Kidney (tissue), 14 donors: Measurements from ENCODE around the gene TTC29. TPM values are rescaled to one million over a fixed set of nuclear protein-coding genes. Genes with fewer than 3 reads are reported as not detected.

Experiments
- DNase-seq, 5 donors: peaks; one replicate each; pipeline ENCODE4 v3.0.0-alpha.2; 2013 to 2020
- FAIRE-seq: peaks from 2 replicates; lab custom pipeline; 2012; peaks lifted over from hg19 to GRCh38; lab: Jason Lieb, UNC
- H3K27ac ChIP-seq, 2 donors: one replicate each; pipeline ENCODE4 v1.7.0; 2013; ENCODE audit warnings: low read depth in 2 of 2, low read length in 2 of 2, inconsistent platforms in 1 of 2
- H3K27me3 ChIP-seq: one replicate; pipeline ENCODE4 v1.7.1; 2013; ENCODE audit warnings: low read length, inconsistent platforms; ENCODE audit not compliant: control insufficient read depth, insufficient read depth
- H3K36me3 ChIP-seq, 3 donors: one replicate each; pipeline versions ENCODE4 v1.7.0 to v1.7.1; 2013; ENCODE audit warnings: low read length in 3 of 3, control low read depth in 1 of 3, inconsistent platforms in 1 of 3; ENCODE audit not compliant: insufficient read depth in 3 of 3, control insufficient read depth in 2 of 3
- H3K4me1 ChIP-seq, 3 donors: one replicate each; pipeline versions ENCODE4 v1.7.0 to v1.7.1; 2013; ENCODE audit warnings: low read length in 3 of 3, inconsistent platforms in 1 of 3, low read depth in 1 of 3; ENCODE audit not compliant: control insufficient read depth in 2 of 3, insufficient read depth in 2 of 3
- H3K4me3 ChIP-seq, 3 donors: one replicate each; pipeline versions ENCODE4 v1.7.0 to v1.8.1; 2013; ENCODE audit warnings: low read length in 3 of 3, control low read depth in 1 of 3, inconsistent platforms in 1 of 3
- H3K9ac ChIP-seq, 3 donors: one replicate each; pipeline versions ENCODE4 v1.7.0 to v1.7.1; 2013; ENCODE audit warnings: low read length in 3 of 3, control low read depth in 1 of 3, inconsistent platforms in 1 of 3
- H3K9me3 ChIP-seq, 3 donors: one replicate each; pipeline versions ENCODE4 v1.7.0 to v1.7.1; 2013; ENCODE audit warnings: low read length in 3 of 3, control low read depth in 1 of 3, inconsistent platforms in 1 of 3; ENCODE audit not compliant: control insufficient read depth in 2 of 3, insufficient read depth in 1 of 3
- intact Hi-C: fragments of 100-400 bp; cut with DNase I; formaldehyde crosslinking; loops from one replicate; pipeline ENCODE4 v1.11.1; 2022
- polyA plus RNA-seq: library from polyadenylated mRNA; stranded (reverse); fragments of 350-450 nt; fragmentation: Illumina TruSeq; extraction: RNeasy Lipid Tissue Mini Kit (QIAGEN cat#74804); gene quantifications from one replicate; pipeline ENCODE4 v1.2.3, GENCODE V29; 2014; ENCODE audit warnings: low read depth, low replicate concordance; ENCODE audit not compliant: insufficient read depth
- total RNA-seq: library from RNA; stranded (reverse); fragmentation: NEBNext Ultra II Directional; extraction: Animal tissue kit (Norgen Biotek cat#: 25700); gene quantifications from one replicate; pipeline ENCODE4 v1.2.1, GENCODE V29; 2021
- TF ChIP-seq, protein P1 (sequence below): IDR thresholded peaks from 3 replicates; pipeline ENCODE4 v1.5.1; 2012; ENCODE audit warnings: mild to moderate bottlenecking, moderate library complexity, borderline replicate concordance; ENCODE audit not compliant: insufficient read depth; ENCODE audit errors: extremely low read depth
- donor health status: control.
- donor health status: control.
- donor health status: control.
- donor health status: control.
- donor health status: control.
- donor health status: DM: yes; HTN: yes; CAD: no.
- donor health status: Normal renal cell carcinoma (clear cell type).

TTC29 gene
- total and polyA plus RNA-seq, 2 donors from 2014 or later, result 0.28 to 0.82 TPM

DNA sequence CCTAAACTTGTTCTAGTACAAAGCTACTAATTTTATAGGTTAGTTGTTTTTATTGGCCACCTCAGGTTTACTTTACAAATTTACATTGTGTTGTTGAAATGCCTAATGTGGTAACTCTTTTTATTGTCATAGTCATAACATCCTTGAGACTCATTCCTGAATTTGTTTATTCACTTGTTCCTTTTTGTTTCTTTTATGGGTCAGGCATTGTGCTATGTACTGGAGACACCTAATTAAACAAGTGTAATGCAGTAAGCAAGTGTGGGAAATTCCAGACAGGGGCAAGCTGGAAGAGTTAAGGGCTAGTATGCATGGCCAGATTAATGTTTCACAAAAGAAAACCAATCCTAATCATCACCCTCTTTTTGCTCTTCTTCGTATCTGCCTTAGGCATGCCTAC lies 30.5 kb upstream of the TTC29 start:
- no peaks in the 10 kb centered on the region for H3K27me3 ChIP-seq
- H3K4me3 ChIP-seq, result no peak overlapping the region
- DNase-seq, result peak in 2 of 5 donors; percentile 15 to 37
- no peaks in the 10 kb centered on the region for H3K36me3 ChIP-seq
- no peak overlapping the region for H3K27ac ChIP-seq
- H3K4me1 ChIP-seq, result no peaks in the 10 kb centered on the region
- TF ChIP-seq, protein P1, sequence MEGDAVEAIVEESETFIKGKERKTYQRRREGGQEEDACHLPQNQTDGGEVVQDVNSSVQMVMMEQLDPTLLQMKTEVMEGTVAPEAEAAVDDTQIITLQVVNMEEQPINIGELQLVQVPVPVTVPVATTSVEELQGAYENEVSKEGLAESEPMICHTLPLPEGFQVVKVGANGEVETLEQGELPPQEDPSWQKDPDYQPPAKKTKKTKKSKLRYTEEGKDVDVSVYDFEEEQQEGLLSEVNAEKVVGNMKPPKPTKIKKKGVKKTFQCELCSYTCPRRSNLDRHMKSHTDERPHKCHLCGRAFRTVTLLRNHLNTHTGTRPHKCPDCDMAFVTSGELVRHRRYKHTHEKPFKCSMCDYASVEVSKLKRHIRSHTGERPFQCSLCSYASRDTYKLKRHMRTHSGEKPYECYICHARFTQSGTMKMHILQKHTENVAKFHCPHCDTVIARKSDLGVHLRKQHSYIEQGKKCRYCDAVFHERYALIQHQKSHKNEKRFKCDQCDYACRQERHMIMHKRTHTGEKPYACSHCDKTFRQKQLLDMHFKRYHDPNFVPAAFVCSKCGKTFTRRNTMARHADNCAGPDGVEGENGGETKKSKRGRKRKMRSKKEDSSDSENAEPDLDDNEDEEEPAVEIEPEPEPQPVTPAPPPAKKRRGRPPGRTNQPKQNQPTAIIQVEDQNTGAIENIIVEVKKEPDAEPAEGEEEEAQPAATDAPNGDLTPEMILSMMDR, result no peak
- intact Hi-C loops, result no loop called here
- no peak overlapping the region for H3K9ac ChIP-seq
- no peak for FAIRE-seq
- no peaks in the 10 kb centered on the region for H3K9me3 ChIP-seq

DNA sequence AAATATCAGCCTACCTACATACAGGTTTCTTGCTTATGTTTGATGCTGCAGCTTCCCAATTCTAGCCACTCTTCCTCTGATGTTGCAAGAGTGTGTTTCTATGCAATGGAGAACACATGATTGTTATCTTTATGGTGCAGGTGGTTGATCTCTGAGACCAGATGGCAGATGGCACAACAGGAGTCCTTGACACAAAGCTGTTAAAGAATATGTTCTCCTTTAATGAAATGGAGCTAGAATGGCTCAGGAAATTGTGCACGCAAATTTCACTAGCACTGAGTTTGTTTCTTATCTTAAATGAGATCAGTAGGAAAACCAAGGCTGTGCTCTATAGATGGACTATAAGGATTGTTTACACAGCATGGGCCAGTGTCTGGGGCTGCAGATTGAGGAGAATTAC lies 29.9 kb upstream of the TTC29 start:
- DNase-seq, result peak in 2 of 5 donors; percentile 4 to 9
- TF ChIP-seq, protein P1, result no peak
- no peak for FAIRE-seq

DNA sequence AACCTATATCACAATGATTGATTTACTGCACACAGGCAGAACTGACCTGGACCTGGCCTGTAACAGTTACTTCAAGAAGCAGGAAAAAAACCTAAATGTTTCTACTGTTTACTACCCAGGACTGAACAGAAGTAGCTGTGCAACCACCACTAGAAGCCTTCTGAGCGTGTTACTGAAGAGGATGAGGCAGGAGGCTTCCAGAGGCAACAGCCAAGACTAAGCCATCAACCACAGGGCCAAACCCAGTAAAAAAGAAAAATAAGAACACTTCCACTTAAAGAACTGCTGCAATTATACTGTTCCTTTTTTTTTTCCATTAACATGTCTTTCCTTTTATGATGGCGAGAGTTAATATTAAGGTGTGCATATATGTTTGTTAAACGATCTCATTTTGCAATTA lies 29.4 kb upstream of the TTC29 start:
- Histone ChIP-seq H3K27ac (no peak overlapping the region), H3K27me3 (no peaks in the 10 kb centered on the region), H3K4me3 (no peak overlapping the region), H3K4me1 (no peaks in the 10 kb centered on the region), H3K36me3 (no peaks in the 10 kb centered on the region), H3K9me3 (no peaks in the 10 kb centered on the region), H3K9ac (no peak overlapping the region)
- FAIRE-seq, result no peak
- TF ChIP-seq, protein P1, result no peak
- intact Hi-C loops, result no loop called here
- no peak for DNase-seq

More for the DNA sequence above, 29.9 kb upstream of the TTC29 start:
- Histone ChIP-seq H3K4me3 (no peak overlapping the region), H3K27me3 (no peaks in the 10 kb centered on the region), H3K36me3 (no peaks in the 10 kb centered on the region), H3K4me1 (no peaks in the 10 kb centered on the region), H3K9me3 (no peaks in the 10 kb centered on the region), H3K9ac (no peak overlapping the region), H3K27ac (no peak overlapping the region)
- intact Hi-C loops, result no loop called here

DNA sequence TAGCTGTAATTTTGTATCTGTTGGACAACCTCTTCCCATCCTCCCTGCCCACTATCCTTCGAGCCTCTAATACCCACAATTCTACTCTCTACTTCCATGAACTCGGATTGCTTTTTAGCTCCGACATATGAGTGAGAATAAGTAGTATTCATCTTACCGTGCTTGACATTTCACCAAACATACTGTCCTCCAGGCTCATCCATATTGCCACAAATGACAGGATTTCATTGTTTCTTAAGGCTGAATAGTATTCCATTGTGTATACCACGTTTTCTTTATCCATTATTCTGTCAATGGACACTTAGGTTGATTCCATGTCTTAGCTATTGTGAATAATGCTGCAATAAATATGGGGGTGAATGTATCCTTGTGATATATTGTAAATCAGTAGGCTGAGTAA lies 26.4 kb upstream of the TTC29 start:
- no peak for FAIRE-seq
- no peaks in the 10 kb centered on the region for H3K9me3 ChIP-seq
- no peak overlapping the region for H3K9ac ChIP-seq
- H3K4me1 ChIP-seq, result no peaks in the 10 kb centered on the region
- no peaks in the 10 kb centered on the region for H3K36me3 ChIP-seq
- H3K4me3 ChIP-seq, result no peak overlapping the region
- DNase-seq, result no peak
- TF ChIP-seq, protein P1, result no peak
- intact Hi-C loops, result no loop called here
- no peak overlapping the region for H3K27ac ChIP-seq
- no peaks in the 10 kb centered on the region for H3K27me3 ChIP-seq
